Stimulated activated CD4-positive, alpha-beta T cell treated with anti-CD3 and anti-CD28 coated beads, Interleukin-4, amount 100 ng/mL, for 1 hour (primary cell): Measurements from ENCODE around the gene PIK3C2A.
"Not testable (repeated sequence)": the region's sequence is repeated elsewhere in the genome, so short reads cannot be mapped to it uniquely, and the experiment has no call there.

ENCODE experiments used
- DNase-seq: peaks from one replicate; pipeline ENCODE4 v3.0.0-alpha.2; 2020

PIK3C2A gene

GRCh38 chr11:17207317-17208256 is at the start of gene PIK3C2A:
Gene PIK3C2A, minus strand, starts transcription at chr11:17207986. Its CDS starts 38,245 bp downstream, at chr11:17169741.
- DNase-seq = peak; percentile 96

GRCh38 chr11:17257196-17257595 is 49.4 kb upstream of the PIK3C2A start:
- DNase-seq = no peak

- no peak for DNase-seq
Measured at GRCh38 chr11:17256512-17256911, 48.7 kb upstream of the PIK3C2A start.

- DNase-seq = no peak
Measured at GRCh38 chr11:17252704-17253103, 44.9 kb upstream of the PIK3C2A start.

GRCh38 chr11:17250561-17251350 is 43.0 kb upstream of the PIK3C2A start:
- no peak for DNase-seq

- DNase-seq = no peak
Measured at GRCh38 chr11:17244046-17244445, 36.3 kb upstream of the PIK3C2A start.

GRCh38 chr11:17242954-17243353 is 35.2 kb upstream of the PIK3C2A start:
- not testable (repeated sequence) for DNase-seq

GRCh38 chr11:17240780-17241179 is 33.0 kb upstream of the PIK3C2A start:
- no peak for DNase-seq

GRCh38 chr11:17239927-17240326 is 32.1 kb upstream of the PIK3C2A start:
- not testable (repeated sequence) for DNase-seq

GRCh38 chr11:17238377-17238776 is 30.6 kb upstream of the PIK3C2A start:
- DNase-seq = no peak

- no peak for DNase-seq
Measured at GRCh38 chr11:17233101-17233500, 25.3 kb upstream of the PIK3C2A start.

GRCh38 chr11:17230867-17231851 is 23.4 kb upstream of the PIK3C2A start:
- peak; percentile 20 for DNase-seq

GRCh38 chr11:17229481-17230152 is 21.8 kb upstream of the PIK3C2A start:
- DNase-seq = no peak

- DNase-seq = not testable (repeated sequence)
Measured at GRCh38 chr11:17228186-17228925, 20.6 kb upstream of the PIK3C2A start.

- no peak for DNase-seq
Measured at GRCh38 chr11:17224727-17225126, 16.9 kb upstream of the PIK3C2A start.

- no peak for DNase-seq
Measured at GRCh38 chr11:17221968-17222367, 14.2 kb upstream of the PIK3C2A start.

- DNase-seq = no peak
Measured at GRCh38 chr11:17219016-17219415, 11.2 kb upstream of the PIK3C2A start.

GRCh38 chr11:17218403-17218802 is 10.6 kb upstream of the PIK3C2A start:
- no peak for DNase-seq

GRCh38 chr11:17217401-17217800 is 9.6 kb upstream of the PIK3C2A start:
- no peak for DNase-seq

GRCh38 chr11:17214338-17214737 is 6.6 kb upstream of the PIK3C2A start:
- DNase-seq = no peak

- no peak for DNase-seq
Measured at GRCh38 chr11:17211286-17211685, 3.5 kb upstream of the PIK3C2A start.
